H1 (cell line): ENCODE results near the gene MRPL28. TPM values are rescaled to one million over a fixed set of nuclear protein-coding genes. Genes with fewer than 3 reads are reported as not detected.
"Not testable (repeated sequence)": the region's sequence is repeated elsewhere in the genome, so short reads cannot be mapped to it uniquely, and the experiment has no call there.

Experiments used
- CTCF ChIA-PET: fragments of 300-600 bp; sonication (Branson Sonifier 250); formaldehyde crosslinking; loops from one replicate; lab custom pipeline; 2021; ENCODE audit not compliant: partially characterized antibody; lab: Charles Lee
- POLR2A ChIA-PET: fragments of 300-600 bp; sonication (Branson Sonifier 250); formaldehyde crosslinking; loops from one replicate; lab custom pipeline; 2021; ENCODE audit warnings: inconsistent platforms; ENCODE audit not compliant: partially characterized antibody; lab: Charles Lee
- DNase-seq, 2 experiments: peaks; one replicate each; pipeline versions ENCODE4 v3.0.0 to v3.0.0-alpha.2; 2010 to 2022; ENCODE audit warnings: low spot score in 2 of 2, low read depth in 1 of 2, mixed read lengths in 1 of 2
- FAIRE-seq: peaks from 2 replicates; lab custom pipeline; 2011; peaks lifted over from hg19 to GRCh38; lab: Jason Lieb, UNC
- H2AFZ ChIP-seq: 2 replicates; pipeline ENCODE4 v1.8.1; 2012; ENCODE audit warnings: low read length, inconsistent platforms
- H2AK5ac ChIP-seq: 2 replicates; pipeline ENCODE4 v1.6.1; 2013; ENCODE audit warnings: low read depth, low read length
- H2BK120ac ChIP-seq: replicated peaks from 2 replicates; pipeline ENCODE3; 2013; ENCODE audit warnings: low read depth, low read length, inconsistent platforms
- H2BK12ac ChIP-seq: 2 replicates; pipeline ENCODE4 v1.6.1; 2013; ENCODE audit warnings: low read depth, low read length
- H2BK15ac ChIP-seq: 2 replicates; pipeline ENCODE4 v1.6.1; 2013; ENCODE audit warnings: low read length
- H2BK20ac ChIP-seq: 2 replicates; pipeline ENCODE4 v1.6.1; 2013; ENCODE audit warnings: low read length
- H2BK5ac ChIP-seq: 2 replicates; pipeline ENCODE4 v1.6.1; 2013; ENCODE audit warnings: low read depth, low read length
- H3K14ac ChIP-seq: 2 replicates; pipeline ENCODE4 v1.6.1; 2013; ENCODE audit warnings: inconsistent platforms; ENCODE audit not compliant: insufficient read length
- H3K18ac ChIP-seq: 2 replicates; pipeline ENCODE4 v1.6.1; 2013; ENCODE audit warnings: low read length; ENCODE audit errors: extremely low read depth
- H3K23ac ChIP-seq: 2 replicates; pipeline ENCODE4 v1.6.1; 2013; ENCODE audit warnings: inconsistent platforms; ENCODE audit not compliant: insufficient read length
- H3K23me2 ChIP-seq: 2 replicates; pipeline ENCODE4 v1.6.1; 2013; ENCODE audit warnings: low read depth, low read length
- H3K27ac ChIP-seq: 2 replicates; pipeline ENCODE4 v1.6.1; 2011; ENCODE audit warnings: low read depth, low read length, inconsistent platforms
- H3K27me3 ChIP-seq, 4 experiments: replicated peaks in 1 of 4; 1 replicate in 1 of 4; 2 replicates in 3 of 4; pipeline versions ENCODE4 v1.6.1 to v1.8.1; 2011 to 2013; ENCODE audit warnings: low read length in 3 of 4, mild to moderate bottlenecking in 3 of 4, inconsistent platforms in 2 of 4, mixed read lengths in 2 of 4, moderate library complexity in 1 of 4; ENCODE audit not compliant: control insufficient read depth in 3 of 4, insufficient read depth in 3 of 4; ENCODE audit errors: extremely low read depth in 1 of 4
- H3K36me3 ChIP-seq, 4 experiments: 2 replicates each; pipeline versions ENCODE4 v1.6.1 to v1.8.1; 2011 to 2013; ENCODE audit warnings: mild to moderate bottlenecking in 4 of 4, low read length in 3 of 4, moderate library complexity in 2 of 4, control low read depth in 1 of 4, inconsistent platforms in 1 of 4; ENCODE audit not compliant: insufficient read depth in 4 of 4, control insufficient read depth in 2 of 4
- H3K4ac ChIP-seq: replicated peaks from 2 replicates; pipeline ENCODE3; 2013; ENCODE audit warnings: low read length, low read depth, mixed read lengths, inconsistent platforms; ENCODE audit not compliant: insufficient read length
- H3K4me1 ChIP-seq, 4 experiments: replicated peaks in 1 of 4; 1 replicate in 1 of 4; 2 replicates in 3 of 4; pipeline versions ENCODE4 v1.6.1 to v1.8.1; 2011 to 2013; ENCODE audit warnings: low read length in 3 of 4, inconsistent platforms in 2 of 4, mixed read lengths in 1 of 4; ENCODE audit not compliant: insufficient read depth in 4 of 4, control insufficient read depth in 3 of 4
- H3K4me2 ChIP-seq, 2 experiments: 2 replicates each; pipeline versions ENCODE4 v1.6.1 to v1.8.1; 2011 to 2013; ENCODE audit warnings: low read depth in 2 of 2, low read length in 2 of 2, control low read depth in 1 of 2, inconsistent platforms in 1 of 2, mild to moderate bottlenecking in 1 of 2; ENCODE audit not compliant: insufficient read depth in 1 of 2
- H3K4me3 ChIP-seq, 4 experiments: fragments of 200-600, 300-600 bp in 1 of 4; sonication (generic), shearing (Covaris generic), sonication (Bioruptor Twin) in 1 of 4; 2 replicates each; pipeline versions ENCODE4 v1.5.1 to v1.8.1; 2011 to 2016; ENCODE audit warnings: low read length in 4 of 4, low read depth in 3 of 4, control low read depth in 2 of 4, inconsistent platforms in 2 of 4, mild to moderate bottlenecking in 2 of 4, mixed read lengths in 1 of 4, moderate library complexity in 1 of 4; ENCODE audit not compliant: insufficient read depth in 2 of 4; ENCODE audit errors: extremely low read depth in 1 of 4
- H3K56ac ChIP-seq: replicated peaks from 2 replicates; pipeline ENCODE3; 2013; ENCODE audit warnings: low read depth, mild to moderate bottlenecking, mixed read lengths, low read length, inconsistent platforms; ENCODE audit not compliant: insufficient read length
- H3K79me1 ChIP-seq: 2 replicates; pipeline ENCODE4 v1.6.1; 2013; ENCODE audit warnings: low read depth, low read length, control low read depth
- H3K79me2 ChIP-seq, 2 experiments: 2 replicates each; pipeline versions ENCODE4 v1.6.1 to v1.8.1; 2012 to 2013; ENCODE audit warnings: low read length in 2 of 2, mild to moderate bottlenecking in 2 of 2, inconsistent platforms in 1 of 2; ENCODE audit not compliant: insufficient read depth in 2 of 2, control insufficient read depth in 1 of 2
- H3K9ac ChIP-seq, 4 experiments: replicated peaks in 1 of 4; 1 replicate in 1 of 4; 2 replicates in 3 of 4; pipeline versions ENCODE4 v1.6.1 to v1.8.1; 2011 to 2013; ENCODE audit warnings: low read depth in 3 of 4, low read length in 3 of 4, control low read depth in 2 of 4, mild to moderate bottlenecking in 2 of 4, moderate library complexity in 2 of 4, inconsistent platforms in 1 of 4; ENCODE audit errors: extremely low read depth in 1 of 4
- H3K9me3 ChIP-seq, 2 experiments: 2 replicates each; pipeline versions ENCODE4 v1.6.1 to v1.8.1; 2012 to 2013; ENCODE audit warnings: mild to moderate bottlenecking in 2 of 2, moderate library complexity in 2 of 2, control low read depth in 1 of 2, inconsistent platforms in 1 of 2, low read depth in 1 of 2, low read length in 1 of 2, mixed read lengths in 1 of 2; ENCODE audit not compliant: insufficient read depth in 2 of 2
- H4K20me1 ChIP-seq, 2 experiments: replicated peaks in 1 of 2; 2 replicates each; pipeline versions ENCODE3 to v1.8.1; 2011 to 2013; ENCODE audit warnings: inconsistent platforms in 2 of 2, low read length in 2 of 2, mild to moderate bottlenecking in 1 of 2; ENCODE audit not compliant: insufficient read depth in 2 of 2, control insufficient read depth in 1 of 2
- H4K5ac ChIP-seq: 2 replicates; pipeline ENCODE4 v1.6.1; 2013; ENCODE audit warnings: low read length, low read depth, mixed read lengths, inconsistent platforms; ENCODE audit not compliant: insufficient read length
- H4K8ac ChIP-seq: 2 replicates; pipeline ENCODE4 v1.8.0; 2013; ENCODE audit warnings: mild to moderate bottlenecking, moderate library complexity, low read length, inconsistent platforms; ENCODE audit not compliant: insufficient read depth; ENCODE audit errors: extremely low read depth
- H4K91ac ChIP-seq: replicated peaks from 2 replicates; pipeline ENCODE3; 2013; ENCODE audit warnings: low read length, mixed read lengths, inconsistent platforms; ENCODE audit not compliant: insufficient read length
- WGBS, 2 experiments: shearing (Covaris generic) in 1 of 2; methylation state at CpG; one replicate each; pipeline versions ENCODE4 v1.1.6 to v1.1.7; 2013 to 2015; ENCODE audit warnings: low lambda C conversion rate in 2 of 2, mixed read lengths in 2 of 2, inconsistent platforms in 1 of 2, low coverage in 1 of 2, missing lambda C conversion rate in 1 of 2; ENCODE audit not compliant: insufficient replicate concordance in 2 of 2, insufficient coverage in 1 of 2, insufficient read length in 1 of 2; ENCODE audit errors: extremely low coverage in 1 of 2, missing lambda C conversion rate in 1 of 2; 5-methylcytosine and 5-hydroxymethylcytosine counted together
- polyA plus RNA-seq, 7 experiments: library from polyadenylated mRNA; depleted of rRNA in 3 of 7; stranded (reverse) in 5 of 7; unstranded in 2 of 7; fragments of >200 nt in 5 of 7; fragments of 200-250 nt in 2 of 7; gene quantifications; 1 replicate in 5 of 7; 2 replicates in 1 of 7; 4 replicates in 1 of 7; pipeline versions ENCODE4 v1.2.1 to v1.2.3, GENCODE V29; 2011 to 2013; ENCODE audit warnings: missing spikeins in 2 of 7, mixed read lengths in 2 of 7
- total RNA-seq: library from RNA; stranded (reverse); fragmentation: NEBNext Ultra II Directional; extraction: Animal tissue kit (Norgen Biotek cat#: 25700); gene quantifications from 2 replicates; pipeline ENCODE4 v1.2.1, GENCODE V29; 2021

The MRPL28 gene
- total and polyA plus RNA-seq, 2 of the 8 experiments (the other 6 are each of a cell fraction or from before 2014, with no cell fraction given) = 88.9 to 188 TPM

- H2BK20ac ChIP-seq, H3K4ac ChIP-seq, H3K23me2 ChIP-seq, H3K27ac ChIP-seq, H3K4me3 ChIP-seq, H2BK120ac ChIP-seq, H4K91ac ChIP-seq, H3K4me1 ChIP-seq, FAIRE-seq, H2BK12ac ChIP-seq, H3K18ac ChIP-seq, H2AFZ ChIP-seq, H3K14ac ChIP-seq, H2BK5ac ChIP-seq, H3K9me3 ChIP-seq, DNase-seq, H3K27me3 ChIP-seq, H4K5ac ChIP-seq, H3K9ac ChIP-seq, H2BK15ac ChIP-seq, H3K23ac ChIP-seq, H2AK5ac ChIP-seq, H4K8ac ChIP-seq, H3K4me2 ChIP-seq, H3K56ac ChIP-seq: not testable (repeated sequence)
- H3K79me2 ChIP-seq = peaks cover 16 to 77% of the 10 kb centered on the region in 2 experiments; a peak in 3 of 4 replicates
- ChIA-PET POLR2A (interaction anchor here (0.7 to 1.2 kb wide), 3 partner anchors 18 to 296 kb away, joined by 3 to 4 read pairs (median 3); no protein-coding TSS in a partner anchor), CTCF (interaction anchor here (0.8 to 2.4 kb wide), 9 partner anchors 11 to 121 kb away, joined by 3 to 12 read pairs (median 4); no protein-coding TSS in a partner anchor)
- peaks cover 14 to 38% of the 10 kb centered on the region in 2 experiments for H4K20me1 ChIP-seq
- H3K79me1 ChIP-seq = peaks cover 33% of the 10 kb centered on the region
- WGBS, 2 experiments = 91% methylated on average over 10 of the region's 10 CpGs; no CpG with 5 or more reads in 1 of the 2 experiments
- H3K36me3 ChIP-seq = peaks cover 7 to 20% (median 10%) of the 10 kb centered on the region in 4 experiments; a peak in 6 of 8 replicates
Observed at GRCh38 chr16:348495-348894, 21.8 kb downstream of the MRPL28 start.
